ENCODE data around the gene REXO5. TPM values are rescaled to one million over a fixed set of nuclear protein-coding genes. Genes with fewer than 3 reads are reported as not detected.

The REXO5 gene
- total RNA-seq, 2 donors from 2014 or later = 2.3 to 3.6 TPM

DNA sequence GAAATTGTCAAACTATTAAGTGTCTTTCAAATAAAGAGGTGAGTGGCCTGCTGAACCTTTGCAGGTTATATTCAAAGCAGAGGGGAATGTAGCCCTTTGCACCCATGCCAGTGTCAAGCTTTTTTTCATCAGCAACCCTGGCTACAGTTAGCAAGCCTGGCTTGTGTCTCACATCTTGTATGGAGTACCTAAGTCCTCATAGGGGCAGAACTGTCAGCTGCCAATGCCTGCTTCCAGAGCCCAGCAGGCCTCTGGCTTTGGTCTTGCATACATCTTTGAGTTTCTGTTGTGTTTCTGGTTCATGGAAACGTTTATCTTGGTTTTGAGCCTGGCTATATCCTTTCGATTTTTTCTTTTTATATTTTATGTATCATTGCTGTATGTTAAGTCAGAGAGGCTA, 26.8 kb downstream of the REXO5 start:
- ATAC-seq (no peak), DNase-seq (no peak)
- no peak for TF ChIP-seq POLR2A (IDR thresholded peaks at IDR 0.05)
- TF ChIP-seq, protein P1, sequence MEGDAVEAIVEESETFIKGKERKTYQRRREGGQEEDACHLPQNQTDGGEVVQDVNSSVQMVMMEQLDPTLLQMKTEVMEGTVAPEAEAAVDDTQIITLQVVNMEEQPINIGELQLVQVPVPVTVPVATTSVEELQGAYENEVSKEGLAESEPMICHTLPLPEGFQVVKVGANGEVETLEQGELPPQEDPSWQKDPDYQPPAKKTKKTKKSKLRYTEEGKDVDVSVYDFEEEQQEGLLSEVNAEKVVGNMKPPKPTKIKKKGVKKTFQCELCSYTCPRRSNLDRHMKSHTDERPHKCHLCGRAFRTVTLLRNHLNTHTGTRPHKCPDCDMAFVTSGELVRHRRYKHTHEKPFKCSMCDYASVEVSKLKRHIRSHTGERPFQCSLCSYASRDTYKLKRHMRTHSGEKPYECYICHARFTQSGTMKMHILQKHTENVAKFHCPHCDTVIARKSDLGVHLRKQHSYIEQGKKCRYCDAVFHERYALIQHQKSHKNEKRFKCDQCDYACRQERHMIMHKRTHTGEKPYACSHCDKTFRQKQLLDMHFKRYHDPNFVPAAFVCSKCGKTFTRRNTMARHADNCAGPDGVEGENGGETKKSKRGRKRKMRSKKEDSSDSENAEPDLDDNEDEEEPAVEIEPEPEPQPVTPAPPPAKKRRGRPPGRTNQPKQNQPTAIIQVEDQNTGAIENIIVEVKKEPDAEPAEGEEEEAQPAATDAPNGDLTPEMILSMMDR (IDR thresholded peaks at IDR 0.05) = no peak
- H3K9me3 ChIP-seq = no peaks in the 10 kb centered on the region
- H3K27me3 ChIP-seq = no peaks in the 10 kb centered on the region
- H3K27ac ChIP-seq = no peak overlapping the region
- no peaks in the 10 kb centered on the region for H3K36me3 ChIP-seq (replicated peaks in 1 of 2; ENCODE audit: insufficient read depth in 1 of 2, low read depth in 2 of 2)
- H3K4me3 ChIP-seq = no peak overlapping the region
- 74% methylated on average over 2 of the region's 2 CpGs for WGBS, 2 donors
- intact Hi-C loops (cut with DNase I) = no loop called here
- no peaks in the 10 kb centered on the region for H3K4me1 ChIP-seq

DNA sequence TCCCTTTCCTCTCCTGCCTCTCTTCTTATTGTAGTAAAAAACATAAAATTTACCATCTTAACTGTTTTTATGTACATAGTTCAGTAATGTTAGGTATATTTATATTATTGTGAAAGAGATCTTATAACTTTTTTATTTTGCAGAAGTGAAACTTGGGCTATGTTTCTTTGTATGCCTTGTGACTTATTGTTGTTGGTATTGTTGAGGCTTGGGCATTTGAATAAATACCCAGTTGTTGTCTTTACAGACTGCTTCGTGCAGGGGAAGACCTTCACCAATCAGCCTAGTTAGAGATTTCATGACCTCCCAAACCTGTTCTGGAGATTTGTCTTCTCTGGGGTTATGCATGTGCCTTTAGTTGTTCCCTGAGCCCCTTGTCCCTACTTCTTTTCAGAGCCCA, 31.9 kb downstream of the REXO5 start:
- 67% methylated on average over 1 of the region's 1 CpG for WGBS, 2 donors
- Histone ChIP-seq H3K27ac (no peak overlapping the region), H3K4me3 (no peak overlapping the region), H3K27me3 (no peaks in the 10 kb centered on the region), H3K4me1 (no peaks in the 10 kb centered on the region), H3K36me3 (replicated peaks in 1 of 2; ENCODE audit: insufficient read depth in 1 of 2, low read depth in 2 of 2) (no peaks in the 10 kb centered on the region), H3K9me3 (no peaks in the 10 kb centered on the region)
- no peak for TF ChIP-seq POLR2A (IDR thresholded peaks at IDR 0.05)
- TF ChIP-seq, protein P1 (IDR thresholded peaks at IDR 0.05) = no peak
- intact Hi-C loops (cut with DNase I) = no loop called here
- ATAC-seq (no peak), DNase-seq (no peak)

DNA sequence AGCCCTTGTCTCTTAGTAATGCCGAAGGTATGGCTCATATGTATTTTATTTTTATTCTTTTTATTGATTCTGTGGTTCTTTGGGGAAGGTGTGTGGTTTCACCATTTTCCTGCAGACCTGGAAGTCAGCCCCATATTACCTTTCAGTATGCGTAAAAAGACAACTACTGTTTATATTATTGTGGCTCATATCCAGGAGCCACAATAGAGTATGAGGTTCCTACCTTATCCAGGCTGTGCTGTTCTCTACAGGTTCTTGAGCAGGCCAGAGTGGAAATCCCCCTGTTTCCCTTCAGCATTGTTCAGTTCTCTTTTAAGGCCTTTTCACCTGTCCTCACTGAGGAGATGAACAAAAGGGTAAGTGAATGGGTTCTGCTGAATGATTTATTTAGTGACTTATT, 33.2 kb downstream of the REXO5 start:
- H3K36me3 ChIP-seq (replicated peaks in 1 of 2; ENCODE audit: insufficient read depth in 1 of 2, low read depth in 2 of 2) = no peaks in the 10 kb centered on the region
- TF ChIP-seq, protein P1 (IDR thresholded peaks at IDR 0.05) = no peak
- no peak for TF ChIP-seq POLR2A (IDR thresholded peaks at IDR 0.05)
- DNase-seq (no peak), ATAC-seq (no peak)
- 93 to 97% methylated on average over 2 of the region's 2 CpGs for WGBS, 2 donors
- no peaks in the 10 kb centered on the region for H3K9me3 ChIP-seq
- H3K27ac ChIP-seq = no peak overlapping the region
- H3K4me1 ChIP-seq = no peaks in the 10 kb centered on the region
- no peak overlapping the region for H3K4me3 ChIP-seq
- H3K27me3 ChIP-seq = no peaks in the 10 kb centered on the region
- intact Hi-C loops (cut with DNase I) = no loop called here

DNA sequence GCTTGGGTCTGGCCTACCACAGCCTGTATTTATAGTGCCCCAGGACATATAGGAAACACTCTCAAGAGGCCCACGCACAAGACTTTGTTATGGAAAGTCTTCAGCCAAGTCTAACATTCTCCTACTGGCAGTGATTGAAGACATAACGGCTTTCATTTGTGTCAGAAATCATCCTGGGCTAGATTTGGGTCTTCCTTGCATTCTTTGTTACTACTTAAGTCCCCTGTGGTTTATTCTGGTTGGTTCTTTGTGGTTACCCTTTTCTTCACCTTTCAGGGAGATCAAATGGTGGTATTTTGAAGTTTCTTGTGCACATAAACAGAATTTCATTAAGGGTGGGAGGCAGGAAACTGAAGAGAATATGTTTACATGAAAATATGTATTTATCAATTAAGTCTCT, 37.7 kb downstream of the REXO5 start:
- no peaks in the 10 kb centered on the region for H3K4me1 ChIP-seq
- H3K27me3 ChIP-seq = no peaks in the 10 kb centered on the region
- no peak for ATAC-seq
- no peaks in the 10 kb centered on the region for H3K9me3 ChIP-seq
- 87 to 93% methylated on average over 2 of the region's 2 CpGs for WGBS, 2 donors
- H3K27ac ChIP-seq = no peak overlapping the region
- no peak for DNase-seq
- intact Hi-C loops (cut with DNase I) = no loop called here
- TF ChIP-seq, protein P1 (IDR thresholded peaks at IDR 0.05) = no peak
- no peak for TF ChIP-seq POLR2A (IDR thresholded peaks at IDR 0.05)
- H3K4me3 ChIP-seq = no peak overlapping the region
- H3K36me3 ChIP-seq (replicated peaks in 1 of 2; ENCODE audit: insufficient read depth in 1 of 2, low read depth in 2 of 2) = no peaks in the 10 kb centered on the region

DNA sequence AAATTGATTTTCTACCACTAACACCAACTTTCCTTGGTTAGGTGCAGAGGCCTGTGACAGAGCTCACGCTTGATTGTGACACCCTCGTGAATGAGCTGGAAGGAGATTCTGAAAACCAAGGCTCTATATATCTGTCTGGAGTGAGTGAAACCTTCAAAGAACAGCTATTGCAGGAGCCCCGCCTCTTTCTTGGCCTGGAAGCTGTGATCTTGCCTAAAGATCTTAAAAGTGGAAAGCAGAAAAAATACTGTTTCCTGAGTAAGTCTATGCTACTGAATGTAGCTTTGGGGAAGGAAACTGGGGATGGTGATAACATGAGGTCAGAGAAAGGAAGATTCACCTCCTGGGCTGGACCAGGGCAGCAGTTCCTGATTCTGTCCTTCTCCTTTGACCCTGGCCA, 38.3 kb downstream of the REXO5 start:
- H3K9me3 ChIP-seq = no peaks in the 10 kb centered on the region
- TF ChIP-seq POLR2A (IDR thresholded peaks at IDR 0.05) = no peak
- TF ChIP-seq, protein P1 (IDR thresholded peaks at IDR 0.05) = no peak
- intact Hi-C loops (cut with DNase I) = no loop called here

More for the DNA sequence above, 38.3 kb downstream of the REXO5 start:
- Histone ChIP-seq H3K4me1 (no peaks in the 10 kb centered on the region), H3K36me3 (replicated peaks in 1 of 2; ENCODE audit: insufficient read depth in 1 of 2, low read depth in 2 of 2) (no peaks in the 10 kb centered on the region), H3K4me3 (no peak overlapping the region), H3K27me3 (no peaks in the 10 kb centered on the region), H3K27ac (no peak overlapping the region)
- DNase-seq (no peak), ATAC-seq (no peak)
- 71 to 87% methylated on average over 3 of the region's 3 CpGs for WGBS, 2 donors

Data from body of pancreas (tissue), 4 donors.